ENCODE measurements around the gene CACNA2D3.

Gene CACNA2D3

GRCh38 chr3:54847361-54847760, 725.0 kb downstream of the CACNA2D3 start:
- Histone ChIP-seq H3K4me1 (ENCODE audit: control insufficient read depth, low read depth, low read length) (no peaks in the 10 kb centered on the region), H3K27me3 (ENCODE audit: control insufficient read depth, insufficient read depth, low read length) (no peaks in the 10 kb centered on the region), H3K36me3 (ENCODE audit: control insufficient read depth, low read depth, low read length) (no peaks in the 10 kb centered on the region), H3K9me3 (ENCODE audit: control insufficient read depth, low read depth, low read length) (no peaks in the 10 kb centered on the region), H3K9ac (ENCODE audit: low read length) (no peak overlapping the region), H3K27ac (ENCODE audit: low read length) (no peak overlapping the region), H3K4me3 (ENCODE audit: low read length) (no peak overlapping the region)

GRCh38 chr3:54849360-54849759, 727.0 kb downstream of the CACNA2D3 start:
- Histone ChIP-seq H3K9ac (ENCODE audit: low read length) (no peak overlapping the region), H3K27me3 (ENCODE audit: control insufficient read depth, insufficient read depth, low read length) (no peaks in the 10 kb centered on the region), H3K4me1 (ENCODE audit: control insufficient read depth, low read depth, low read length) (peaks cover 6% of the 10 kb centered on the region), H3K36me3 (ENCODE audit: control insufficient read depth, low read depth, low read length) (no peaks in the 10 kb centered on the region), H3K9me3 (ENCODE audit: control insufficient read depth, low read depth, low read length) (no peaks in the 10 kb centered on the region), H3K27ac (ENCODE audit: low read length) (no peak overlapping the region), H3K4me3 (ENCODE audit: low read length) (no peak overlapping the region)

- H3K36me3 ChIP-seq (ENCODE audit: control insufficient read depth, low read depth, low read length) = no peaks in the 10 kb centered on the region
- H3K27ac ChIP-seq (ENCODE audit: low read length) = no peak overlapping the region
- H3K9me3 ChIP-seq (ENCODE audit: control insufficient read depth, low read depth, low read length) = no peaks in the 10 kb centered on the region
- H3K9ac ChIP-seq (ENCODE audit: low read length) = no peak overlapping the region
- H3K4me1 ChIP-seq (ENCODE audit: control insufficient read depth, low read depth, low read length) = peaks cover 6% of the 10 kb centered on the region
- H3K4me3 ChIP-seq (ENCODE audit: low read length) = no peak overlapping the region
- no peaks in the 10 kb centered on the region for H3K27me3 ChIP-seq (ENCODE audit: control insufficient read depth, insufficient read depth, low read length)
These were observed 728.2 kb downstream of the CACNA2D3 start for GRCh38 chr3:54850484-54851018.

GRCh38 chr3:54853573-54854404, 731.4 kb downstream of the CACNA2D3 start:
- no peaks in the 10 kb centered on the region for H3K9me3 ChIP-seq (ENCODE audit: control insufficient read depth, low read depth, low read length)
- H3K36me3 ChIP-seq (ENCODE audit: control insufficient read depth, low read depth, low read length) = no peaks in the 10 kb centered on the region
- H3K27me3 ChIP-seq (ENCODE audit: control insufficient read depth, insufficient read depth, low read length) = no peaks in the 10 kb centered on the region
- H3K9ac ChIP-seq (ENCODE audit: low read length) = no peak overlapping the region
- no peak overlapping the region for H3K27ac ChIP-seq (ENCODE audit: low read length)
- H3K4me3 ChIP-seq (ENCODE audit: low read length) = no peak overlapping the region
- peaks cover 21% of the 10 kb centered on the region for H3K4me1 ChIP-seq (ENCODE audit: control insufficient read depth, low read depth, low read length)

- no peak overlapping the region for H3K9ac ChIP-seq (ENCODE audit: low read length)
- peaks cover 21% of the 10 kb centered on the region for H3K4me1 ChIP-seq (ENCODE audit: control insufficient read depth, low read depth, low read length)
- no peaks in the 10 kb centered on the region for H3K9me3 ChIP-seq (ENCODE audit: control insufficient read depth, low read depth, low read length)
- H3K4me3 ChIP-seq (ENCODE audit: low read length) = no peak overlapping the region
- no peaks in the 10 kb centered on the region for H3K36me3 ChIP-seq (ENCODE audit: control insufficient read depth, low read depth, low read length)
- no peaks in the 10 kb centered on the region for H3K27me3 ChIP-seq (ENCODE audit: control insufficient read depth, insufficient read depth, low read length)
- H3K27ac ChIP-seq (ENCODE audit: low read length) = no peak overlapping the region
These were observed 733.9 kb downstream of the CACNA2D3 start for GRCh38 chr3:54856271-54856670.

GRCh38 chr3:54857343-54857742, 735.0 kb downstream of the CACNA2D3 start:
- Histone ChIP-seq H3K27ac (ENCODE audit: low read length) (no peak overlapping the region), H3K36me3 (ENCODE audit: control insufficient read depth, low read depth, low read length) (no peaks in the 10 kb centered on the region), H3K9me3 (ENCODE audit: control insufficient read depth, low read depth, low read length) (no peaks in the 10 kb centered on the region), H3K4me1 (ENCODE audit: control insufficient read depth, low read depth, low read length) (peaks cover 24% of the 10 kb centered on the region), H3K9ac (ENCODE audit: low read length) (no peak overlapping the region), H3K4me3 (ENCODE audit: low read length) (no peak overlapping the region), H3K27me3 (ENCODE audit: control insufficient read depth, insufficient read depth, low read length) (no peaks in the 10 kb centered on the region)

GRCh38 chr3:54858093-54858785, 735.9 kb downstream of the CACNA2D3 start:
- Histone ChIP-seq H3K36me3 (ENCODE audit: control insufficient read depth, low read depth, low read length) (no peaks in the 10 kb centered on the region), H3K9ac (ENCODE audit: low read length) (no peak overlapping the region), H3K4me1 (ENCODE audit: control insufficient read depth, low read depth, low read length) (peaks cover 25% of the 10 kb centered on the region), H3K9me3 (ENCODE audit: control insufficient read depth, low read depth, low read length) (no peaks in the 10 kb centered on the region), H3K27me3 (ENCODE audit: control insufficient read depth, insufficient read depth, low read length) (no peaks in the 10 kb centered on the region), H3K27ac (ENCODE audit: low read length) (no peak overlapping the region), H3K4me3 (ENCODE audit: low read length) (no peak overlapping the region)

GRCh38 chr3:54859184-54859583, 736.8 kb downstream of the CACNA2D3 start:
- no peak overlapping the region for H3K27ac ChIP-seq (ENCODE audit: low read length)
- H3K4me1 ChIP-seq (ENCODE audit: control insufficient read depth, low read depth, low read length) = peaks cover 20% of the 10 kb centered on the region

GRCh38 chr3:54861248-54862067, 739.1 kb downstream of the CACNA2D3 start:
- Histone ChIP-seq H3K9me3 (ENCODE audit: control insufficient read depth, low read depth, low read length) (no peaks in the 10 kb centered on the region), H3K27me3 (ENCODE audit: control insufficient read depth, insufficient read depth, low read length) (no peaks in the 10 kb centered on the region), H3K27ac (ENCODE audit: low read length) (no peak overlapping the region), H3K9ac (ENCODE audit: low read length) (no peak overlapping the region), H3K4me3 (ENCODE audit: low read length) (no peak overlapping the region), H3K4me1 (ENCODE audit: control insufficient read depth, low read depth, low read length) (peaks cover 20% of the 10 kb centered on the region), H3K36me3 (ENCODE audit: control insufficient read depth, low read depth, low read length) (no peaks in the 10 kb centered on the region)

More at GRCh38 chr3:54859184-54859583, 736.8 kb downstream of the CACNA2D3 start:
- Histone ChIP-seq H3K9ac (ENCODE audit: low read length) (no peak overlapping the region), H3K9me3 (ENCODE audit: control insufficient read depth, low read depth, low read length) (no peaks in the 10 kb centered on the region), H3K27me3 (ENCODE audit: control insufficient read depth, insufficient read depth, low read length) (no peaks in the 10 kb centered on the region), H3K4me3 (ENCODE audit: low read length) (no peak overlapping the region), H3K36me3 (ENCODE audit: control insufficient read depth, low read depth, low read length) (no peaks in the 10 kb centered on the region)

GRCh38 chr3:54862526-54862925, 740.2 kb downstream of the CACNA2D3 start:
- Histone ChIP-seq H3K36me3 (ENCODE audit: control insufficient read depth, low read depth, low read length) (no peaks in the 10 kb centered on the region), H3K4me1 (ENCODE audit: control insufficient read depth, low read depth, low read length) (peaks cover 16% of the 10 kb centered on the region), H3K27ac (ENCODE audit: low read length) (no peak overlapping the region), H3K4me3 (ENCODE audit: low read length) (no peak overlapping the region), H3K9ac (ENCODE audit: low read length) (no peak overlapping the region), H3K27me3 (ENCODE audit: control insufficient read depth, insufficient read depth, low read length) (no peaks in the 10 kb centered on the region), H3K9me3 (ENCODE audit: control insufficient read depth, low read depth, low read length) (no peaks in the 10 kb centered on the region)

- H3K27me3 ChIP-seq (ENCODE audit: control insufficient read depth, insufficient read depth, low read length) = no peaks in the 10 kb centered on the region
These were observed 741.0 kb downstream of the CACNA2D3 start for GRCh38 chr3:54863366-54863765.

More at GRCh38 chr3:54863366-54863765, 741.0 kb downstream of the CACNA2D3 start:
- no peak overlapping the region for H3K9ac ChIP-seq (ENCODE audit: low read length)
- peaks cover 9% of the 10 kb centered on the region for H3K4me1 ChIP-seq (ENCODE audit: control insufficient read depth, low read depth, low read length)
- no peaks in the 10 kb centered on the region for H3K9me3 ChIP-seq (ENCODE audit: control insufficient read depth, low read depth, low read length)
- no peak overlapping the region for H3K4me3 ChIP-seq (ENCODE audit: low read length)
- no peak overlapping the region for H3K27ac ChIP-seq (ENCODE audit: low read length)
- H3K36me3 ChIP-seq (ENCODE audit: control insufficient read depth, low read depth, low read length) = no peaks in the 10 kb centered on the region
